ENCODE measurements around the gene ZFP92.
"Not testable (repeated sequence)": the region's sequence is repeated elsewhere in the genome, so short reads cannot be mapped to it uniquely, and the experiment has no call there.

Gene ZFP92

DNA sequence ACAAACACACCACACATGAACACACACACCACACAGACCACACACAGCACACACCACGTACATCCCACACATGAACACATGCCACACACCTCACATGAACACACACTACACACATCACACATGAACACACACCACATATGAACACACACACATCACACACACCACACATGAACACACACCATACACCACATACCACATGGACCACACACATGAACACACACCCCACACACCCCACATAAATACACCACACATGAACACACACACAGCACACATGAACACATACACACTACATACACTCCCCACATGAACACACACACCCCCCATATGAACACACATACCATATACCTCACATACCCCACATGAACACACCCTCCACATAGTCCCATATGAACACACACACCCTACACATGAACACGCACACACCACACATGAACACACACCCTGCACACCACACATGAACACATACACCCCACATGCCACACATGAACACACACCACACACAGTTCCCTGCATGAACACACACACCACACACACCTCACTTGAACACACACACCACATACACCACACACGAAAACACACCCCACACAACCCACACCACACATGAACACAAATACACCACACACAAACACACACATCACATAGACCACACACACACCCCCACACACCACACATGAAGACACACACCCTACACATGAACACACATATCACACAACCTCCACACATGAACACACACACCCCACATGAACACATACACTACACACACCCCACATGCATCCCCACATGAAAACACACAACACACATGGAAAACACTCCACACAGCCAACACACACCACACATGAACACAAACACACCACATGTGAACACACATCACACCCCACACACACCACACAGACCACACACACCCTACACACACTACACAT, 28.4 kb upstream of the ZFP92 start:
- Mint-ChIP-seq H3K9me3 (peaks cover 4% of the 10 kb centered on the region), H3K4me1 (no peaks in the 10 kb centered on the region), H3K4me3 (no peak overlapping the region), H3K36me3 (ENCODE audit: low read depth) (no peaks in the 10 kb centered on the region), H3K27me3 (ENCODE audit: low read depth) (no peaks in the 10 kb centered on the region), H3K27ac (no peak overlapping the region)
- TF ChIP-seq CTCF (IDR thresholded peaks at IDR 0.05; ENCODE audit: unreplicated experiment in 3 of 3), result no peak

DNA sequence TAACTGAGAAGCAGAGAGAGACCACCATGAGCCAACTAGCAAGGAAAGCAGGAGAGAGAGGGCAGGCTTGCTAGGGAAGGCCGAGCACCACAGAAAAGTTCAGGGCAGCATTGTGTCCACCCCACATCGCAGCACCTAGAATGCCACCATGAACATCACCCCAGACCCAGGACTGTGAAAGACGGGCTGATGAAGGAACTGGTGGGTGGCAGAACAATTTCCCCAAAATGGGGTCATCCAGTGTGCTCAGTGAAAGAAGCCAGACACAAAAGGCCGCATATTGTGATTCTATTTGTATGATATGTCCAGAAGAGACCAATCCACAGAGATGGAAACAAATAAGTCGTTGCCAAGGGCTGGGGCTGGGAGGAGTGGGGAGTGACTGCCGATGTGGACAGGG, 26.9 kb upstream of the ZFP92 start:
- no peaks in the 10 kb centered on the region for H3K4me1 Mint-ChIP-seq
- TF ChIP-seq CTCF (IDR thresholded peaks at IDR 0.05; ENCODE audit: unreplicated experiment in 3 of 3), result no peak
- H3K27ac Mint-ChIP-seq, result no peak overlapping the region
- peaks cover 4% of the 10 kb centered on the region for H3K9me3 Mint-ChIP-seq
- no peaks in the 10 kb centered on the region for H3K36me3 Mint-ChIP-seq (ENCODE audit: low read depth)
- no peak overlapping the region for H3K4me3 Mint-ChIP-seq
- no peaks in the 10 kb centered on the region for H3K27me3 Mint-ChIP-seq (ENCODE audit: low read depth)

DNA sequence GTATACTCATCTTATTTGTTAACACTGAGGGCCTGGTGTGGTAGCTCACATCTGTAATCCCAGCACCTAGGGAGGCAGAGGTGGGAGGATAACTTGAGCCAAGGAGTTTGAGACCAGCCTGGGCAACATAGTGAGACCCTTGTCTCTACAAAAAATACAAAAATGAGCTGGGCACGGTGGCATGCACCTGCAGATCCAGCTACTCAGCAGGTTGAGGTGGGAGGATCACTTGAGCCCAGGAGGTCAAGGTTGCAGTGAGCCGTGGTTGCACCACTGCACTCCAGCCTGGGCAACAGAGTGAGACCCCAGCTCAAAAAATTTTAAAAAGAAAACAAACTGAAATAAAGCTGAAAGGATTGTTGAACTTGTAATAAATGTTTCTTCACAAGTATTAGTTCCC, 26.3 kb upstream of the ZFP92 start:
- not testable (repeated sequence) for H3K4me1 Mint-ChIP-seq; H3K9me3 Mint-ChIP-seq; H3K4me3 Mint-ChIP-seq; H3K27me3 Mint-ChIP-seq (ENCODE audit: low read depth); H3K27ac Mint-ChIP-seq; H3K36me3 Mint-ChIP-seq (ENCODE audit: low read depth)

DNA sequence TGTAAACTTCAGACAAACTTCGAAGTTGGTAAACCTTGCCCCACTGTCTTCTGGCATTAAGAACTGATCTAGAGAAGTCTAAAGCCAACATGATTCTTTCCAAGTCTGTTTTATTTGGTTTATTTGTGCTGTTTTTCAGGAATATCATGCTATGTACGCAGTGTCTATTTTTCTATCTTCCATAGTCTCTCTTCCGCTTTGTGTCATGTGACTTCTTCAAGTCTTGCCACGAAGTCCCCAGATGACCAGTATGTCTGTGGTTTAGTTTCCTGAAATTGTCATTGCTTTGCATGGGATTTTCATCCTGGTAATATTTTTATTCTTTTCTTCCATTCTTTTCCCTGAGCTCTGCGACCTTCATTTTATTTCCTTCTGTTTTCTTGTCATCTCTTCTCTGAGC, 25.2 kb upstream of the ZFP92 start:
- H3K9me3 Mint-ChIP-seq, result peaks cover 4% of the 10 kb centered on the region
- H3K27ac Mint-ChIP-seq, result peak overlapping the region in 1 of 3 experiments; percentile 21
- H3K4me3 Mint-ChIP-seq, result no peak overlapping the region
- no peaks in the 10 kb centered on the region for H3K36me3 Mint-ChIP-seq (ENCODE audit: low read depth)
- no peaks in the 10 kb centered on the region for H3K4me1 Mint-ChIP-seq
- no peaks in the 10 kb centered on the region for H3K27me3 Mint-ChIP-seq (ENCODE audit: low read depth)
- no peak for TF ChIP-seq CTCF (IDR thresholded peaks at IDR 0.05; ENCODE audit: unreplicated experiment in 3 of 3)

DNA sequence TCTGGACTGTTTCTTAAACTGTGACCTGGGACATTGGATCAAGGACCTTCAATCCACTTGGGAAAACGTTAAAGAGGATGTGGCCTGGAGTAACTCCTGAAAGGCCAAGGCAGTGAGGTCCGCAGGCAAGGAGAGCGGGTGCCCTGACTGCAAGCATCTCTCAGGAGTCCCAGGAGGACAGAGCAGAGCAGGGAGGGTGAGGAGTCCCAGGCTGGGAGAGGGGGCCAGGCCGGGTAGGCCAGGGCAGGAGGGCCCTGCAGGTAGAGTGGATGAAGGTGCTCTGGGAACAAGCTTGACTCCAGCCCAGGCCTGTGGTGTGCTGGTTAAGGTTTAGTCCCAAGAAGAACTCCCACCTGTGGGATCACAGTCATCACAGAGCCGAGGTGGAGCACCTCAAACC, 23.9 kb upstream of the ZFP92 start:
- H3K9me3 Mint-ChIP-seq, result no peaks in the 10 kb centered on the region
- no peaks in the 10 kb centered on the region for H3K27me3 Mint-ChIP-seq (ENCODE audit: low read depth)
- peak overlapping the region in 1 of 3 experiments; percentile 47 for H3K27ac Mint-ChIP-seq

More for the DNA sequence above, 23.9 kb upstream of the ZFP92 start:
- H3K4me3 Mint-ChIP-seq, result no peak overlapping the region
- no peaks in the 10 kb centered on the region for H3K4me1 Mint-ChIP-seq
- no peaks in the 10 kb centered on the region for H3K36me3 Mint-ChIP-seq (ENCODE audit: low read depth)
- no peak for TF ChIP-seq CTCF (IDR thresholded peaks at IDR 0.05; ENCODE audit: unreplicated experiment in 3 of 3)

All from nephron (organoid).